ENCODE measurements around the gene ZNF333.

GRCh38 chr19:14761607-14762006, 71.8 kb downstream of the ZNF333 start:
- TF ChIP-seq, protein P1, sequence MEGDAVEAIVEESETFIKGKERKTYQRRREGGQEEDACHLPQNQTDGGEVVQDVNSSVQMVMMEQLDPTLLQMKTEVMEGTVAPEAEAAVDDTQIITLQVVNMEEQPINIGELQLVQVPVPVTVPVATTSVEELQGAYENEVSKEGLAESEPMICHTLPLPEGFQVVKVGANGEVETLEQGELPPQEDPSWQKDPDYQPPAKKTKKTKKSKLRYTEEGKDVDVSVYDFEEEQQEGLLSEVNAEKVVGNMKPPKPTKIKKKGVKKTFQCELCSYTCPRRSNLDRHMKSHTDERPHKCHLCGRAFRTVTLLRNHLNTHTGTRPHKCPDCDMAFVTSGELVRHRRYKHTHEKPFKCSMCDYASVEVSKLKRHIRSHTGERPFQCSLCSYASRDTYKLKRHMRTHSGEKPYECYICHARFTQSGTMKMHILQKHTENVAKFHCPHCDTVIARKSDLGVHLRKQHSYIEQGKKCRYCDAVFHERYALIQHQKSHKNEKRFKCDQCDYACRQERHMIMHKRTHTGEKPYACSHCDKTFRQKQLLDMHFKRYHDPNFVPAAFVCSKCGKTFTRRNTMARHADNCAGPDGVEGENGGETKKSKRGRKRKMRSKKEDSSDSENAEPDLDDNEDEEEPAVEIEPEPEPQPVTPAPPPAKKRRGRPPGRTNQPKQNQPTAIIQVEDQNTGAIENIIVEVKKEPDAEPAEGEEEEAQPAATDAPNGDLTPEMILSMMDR (IDR thresholded peaks at IDR 0.05; ENCODE audit: extremely low read depth in 1 of 2, insufficient read depth in 1 of 2, low read depth in 1 of 2, low read length in 2 of 2): no peak
- no peak for TF ChIP-seq POLR2AphosphoS5 (IDR thresholded peaks at IDR 0.05; ENCODE audit: insufficient read depth, low read depth, low read length)
- no peak for TF ChIP-seq JUN (IDR thresholded peaks at IDR 0.05; ENCODE audit: borderline replicate concordance, insufficient read depth, insufficient read length, low read depth)
- TF ChIP-seq POLR2A (IDR thresholded peaks at IDR 0.05; ENCODE audit: low read depth, low read length): no peak
